Measurements from ENCODE around the gene CUX1. TPM values are rescaled to one million over a fixed set of nuclear protein-coding genes. Genes with fewer than 3 reads are reported as not detected.

The CUX1 gene
- total and polyA plus RNA-seq, 12 donors: 34.5 to 176 (median 145) TPM

DNA sequence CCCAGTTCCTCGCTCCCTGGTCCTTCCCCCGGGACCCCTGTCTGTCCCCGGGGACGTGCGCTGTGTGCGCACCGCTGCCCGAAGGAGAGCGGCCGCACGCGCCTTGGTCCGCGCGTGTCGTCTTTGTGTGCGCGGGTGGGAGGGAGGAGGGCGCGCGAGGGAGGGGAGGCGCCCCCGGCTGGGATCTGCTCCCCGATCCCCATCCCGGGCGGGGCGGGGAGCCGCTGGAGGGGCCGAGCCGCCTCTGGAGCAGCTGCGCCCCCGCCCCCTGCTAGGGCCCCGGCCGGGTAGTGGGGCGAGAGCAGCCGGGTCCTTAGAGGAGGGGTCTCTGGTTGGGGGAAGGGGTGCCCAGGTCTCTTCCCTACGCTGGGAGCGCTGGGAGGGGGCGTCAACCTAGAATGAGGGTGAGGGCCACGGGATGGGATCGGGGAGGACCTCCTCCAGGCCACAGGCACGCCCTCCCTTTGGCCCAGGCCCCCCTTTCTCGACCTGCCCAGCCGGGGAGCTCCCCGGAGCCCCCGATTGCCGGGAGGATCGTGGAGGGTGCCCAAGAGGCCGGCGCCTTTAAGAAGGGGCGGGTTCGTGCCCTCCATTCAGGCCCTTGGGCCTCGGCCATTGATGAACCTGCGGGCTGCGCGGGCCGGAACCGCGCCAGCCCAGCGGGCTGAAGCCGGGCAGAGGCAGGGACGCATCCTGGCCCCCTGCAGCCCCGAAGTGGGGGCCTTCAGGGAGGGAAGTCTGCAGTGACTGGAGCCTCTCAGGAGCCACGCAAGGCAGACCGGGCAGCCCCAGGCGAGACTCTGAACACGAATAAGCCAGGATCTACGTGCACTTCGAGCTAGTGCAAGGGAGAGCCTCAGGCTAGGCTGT, 469.9 kb downstream of the CUX1 start:
- Histone ChIP-seq H3K9me3 (no peaks in the 10 kb centered on the region), H3K27me3 (no peaks in the 10 kb centered on the region), H3K4me1 (peaks cover 9 to 40% (median 30%) of the 10 kb centered on the region in 9 donors), H3K36me3 (no peaks in the 10 kb centered on the region), H3K4me3 (peak overlapping the region; percentile 72 to 97 (median 88)), H3K27ac (peak overlapping the region in 5 of 10 donors; percentile 15 to 75 (median 60))
- TF ChIP-seq, protein P1, sequence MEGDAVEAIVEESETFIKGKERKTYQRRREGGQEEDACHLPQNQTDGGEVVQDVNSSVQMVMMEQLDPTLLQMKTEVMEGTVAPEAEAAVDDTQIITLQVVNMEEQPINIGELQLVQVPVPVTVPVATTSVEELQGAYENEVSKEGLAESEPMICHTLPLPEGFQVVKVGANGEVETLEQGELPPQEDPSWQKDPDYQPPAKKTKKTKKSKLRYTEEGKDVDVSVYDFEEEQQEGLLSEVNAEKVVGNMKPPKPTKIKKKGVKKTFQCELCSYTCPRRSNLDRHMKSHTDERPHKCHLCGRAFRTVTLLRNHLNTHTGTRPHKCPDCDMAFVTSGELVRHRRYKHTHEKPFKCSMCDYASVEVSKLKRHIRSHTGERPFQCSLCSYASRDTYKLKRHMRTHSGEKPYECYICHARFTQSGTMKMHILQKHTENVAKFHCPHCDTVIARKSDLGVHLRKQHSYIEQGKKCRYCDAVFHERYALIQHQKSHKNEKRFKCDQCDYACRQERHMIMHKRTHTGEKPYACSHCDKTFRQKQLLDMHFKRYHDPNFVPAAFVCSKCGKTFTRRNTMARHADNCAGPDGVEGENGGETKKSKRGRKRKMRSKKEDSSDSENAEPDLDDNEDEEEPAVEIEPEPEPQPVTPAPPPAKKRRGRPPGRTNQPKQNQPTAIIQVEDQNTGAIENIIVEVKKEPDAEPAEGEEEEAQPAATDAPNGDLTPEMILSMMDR (IDR thresholded peaks at IDR 0.05): no peak
- 0 to 1% methylated on average over 50 to 68 of the region's 69 CpGs for WGBS, 2 donors
- DNase-seq: peak; percentile 28 to 42
- intact Hi-C loops (cut with DNase I): loop anchor here in 1 of 10 donors (2.0 to 10.0 kb wide), 3 partner anchors 103 to 1413 kb away; partner anchors contain the start of genes ALKBH4, LRWD1 and SRRT
- peak; percentile 11 to 57 (median 42) for ATAC-seq

DNA sequence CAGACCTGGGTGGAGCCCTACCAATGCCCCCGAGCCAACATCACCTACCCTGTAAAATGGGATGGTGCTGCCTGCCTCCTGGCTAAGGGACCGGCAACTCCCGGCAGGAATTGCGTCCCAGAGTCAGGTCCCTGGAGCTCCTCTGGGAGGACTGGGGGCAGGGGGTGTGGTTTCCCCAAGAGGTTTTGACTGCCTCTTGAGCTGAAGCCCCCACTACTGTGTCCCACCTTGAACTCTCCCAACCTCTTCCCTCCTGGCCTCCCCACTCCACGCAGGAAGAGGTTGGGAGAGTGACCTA, 470.5 kb downstream of the CUX1 start:
- intact Hi-C loops (cut with DNase I): loop anchor here in 1 of 10 donors (2.0 to 10.0 kb wide), 3 partner anchors 103 to 1413 kb away; partner anchors contain the start of genes ALKBH4, LRWD1 and SRRT
- peaks cover 9 to 40% (median 30%) of the 10 kb centered on the region in 9 donors for H3K4me1 ChIP-seq
- no peak for ATAC-seq
- H3K27ac ChIP-seq: peak overlapping the region in 1 of 10 donors; percentile 54
- WGBS, 2 donors: 15 to 20% methylated on average over 5 of the region's 5 CpGs
- no peaks in the 10 kb centered on the region for H3K27me3 ChIP-seq
- DNase-seq: no peak
- peak overlapping the region; percentile 72 to 97 (median 88) for H3K4me3 ChIP-seq
- H3K36me3 ChIP-seq: no peaks in the 10 kb centered on the region
- TF ChIP-seq, protein P1 (IDR thresholded peaks at IDR 0.05): no peak
- no peaks in the 10 kb centered on the region for H3K9me3 ChIP-seq

DNA sequence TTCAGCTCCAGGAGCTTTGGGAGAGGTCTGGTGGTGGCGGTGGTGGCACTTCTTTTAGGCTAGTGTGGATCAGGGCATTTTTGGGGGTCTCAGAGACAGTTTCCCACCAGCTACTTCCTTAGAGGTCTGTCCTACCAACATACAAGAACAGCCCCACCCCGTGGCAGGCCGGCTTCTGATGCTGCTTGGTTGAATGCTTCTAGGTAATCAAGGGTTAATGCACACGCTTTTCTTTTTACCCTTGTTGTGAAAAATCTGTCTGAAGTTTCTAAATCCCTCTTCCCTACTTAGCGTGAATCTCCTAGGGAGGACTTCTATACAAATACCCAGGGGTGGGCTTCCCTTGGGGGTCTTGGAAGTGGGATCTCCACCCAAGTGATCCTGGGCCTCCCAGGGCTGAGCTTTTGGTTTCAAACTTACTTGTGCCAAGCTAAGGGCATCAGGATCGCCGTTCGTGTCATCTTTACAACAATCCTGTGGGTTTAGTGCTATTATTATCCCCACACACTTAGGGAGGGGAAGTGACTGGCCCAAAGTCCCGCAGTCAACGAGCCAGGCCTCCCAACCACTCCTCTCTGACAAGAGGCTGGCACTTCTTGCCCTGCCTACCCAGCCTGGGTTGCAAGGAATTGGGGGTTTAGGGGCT, 471.0 kb downstream of the CUX1 start:
- intact Hi-C loops (cut with DNase I): loop anchor here in 1 of 10 donors (10.0 kb wide), 2 partner anchors 176 to 1414 kb away; partner anchors contain the start of genes ALKBH4, LRWD1 and SRRT
- WGBS, 2 donors: 45 to 51% methylated on average over 10 of the region's 10 CpGs
- TF ChIP-seq, protein P1 (IDR thresholded peaks at IDR 0.05): no peak

DNA sequence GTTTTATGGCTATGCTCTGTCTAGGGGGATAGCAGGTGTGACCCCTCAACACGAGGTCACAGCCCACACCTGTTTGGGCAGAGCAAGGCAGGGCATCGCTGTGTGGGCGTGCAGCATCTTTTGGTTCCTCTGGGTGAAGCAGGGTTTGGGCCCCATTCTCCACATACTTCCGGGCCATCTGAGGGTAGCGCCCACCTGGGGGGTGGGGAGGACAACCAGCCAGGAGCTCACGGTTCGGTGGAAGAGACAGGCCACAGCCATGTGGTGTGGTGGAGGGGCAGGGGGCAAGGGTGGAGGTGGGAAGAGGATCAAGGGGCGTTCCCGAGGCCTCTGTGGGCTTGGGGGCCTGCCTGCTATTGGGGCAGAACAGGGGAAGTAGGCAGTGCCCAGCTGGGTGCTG, 471.6 kb downstream of the CUX1 start:
- ATAC-seq (no peak), DNase-seq (no peak)
- TF ChIP-seq, protein P1 (IDR thresholded peaks at IDR 0.05): no peak
- Histone ChIP-seq H3K4me3 (no peak overlapping the region), H3K27me3 (peaks cover 0 to 2% (median 0%) of the 10 kb centered on the region in 7 donors), H3K9me3 (no peaks in the 10 kb centered on the region), H3K4me1 (peaks cover 9 to 40% (median 30%) of the 10 kb centered on the region in 9 donors), H3K36me3 (no peaks in the 10 kb centered on the region), H3K27ac (no peak overlapping the region)
- 93 to 94% methylated on average over 9 of the region's 9 CpGs for WGBS, 2 donors
- intact Hi-C loops (cut with DNase I): loop anchor here in 1 of 10 donors (10.0 kb wide), 2 partner anchors 176 to 1414 kb away; partner anchors contain the start of genes ALKBH4, LRWD1 and SRRT

More for the DNA sequence above, 471.0 kb downstream of the CUX1 start:
- DNase-seq (no peak), ATAC-seq (no peak)
- no peaks in the 10 kb centered on the region for H3K9me3 ChIP-seq
- H3K36me3 ChIP-seq: no peaks in the 10 kb centered on the region
- H3K4me3 ChIP-seq: peak overlapping the region in 6 of 10 donors; percentile 72 to 97 (median 80)
- H3K4me1 ChIP-seq: peaks cover 9 to 40% (median 30%) of the 10 kb centered on the region in 9 donors
- no peak overlapping the region for H3K27ac ChIP-seq
- peaks cover 0 to 2% (median 0%) of the 10 kb centered on the region in 7 donors for H3K27me3 ChIP-seq

All from heart right ventricle (tissue), 16 donors.